ENCODE results near the gene POP5.

The POP5 gene

DNA sequence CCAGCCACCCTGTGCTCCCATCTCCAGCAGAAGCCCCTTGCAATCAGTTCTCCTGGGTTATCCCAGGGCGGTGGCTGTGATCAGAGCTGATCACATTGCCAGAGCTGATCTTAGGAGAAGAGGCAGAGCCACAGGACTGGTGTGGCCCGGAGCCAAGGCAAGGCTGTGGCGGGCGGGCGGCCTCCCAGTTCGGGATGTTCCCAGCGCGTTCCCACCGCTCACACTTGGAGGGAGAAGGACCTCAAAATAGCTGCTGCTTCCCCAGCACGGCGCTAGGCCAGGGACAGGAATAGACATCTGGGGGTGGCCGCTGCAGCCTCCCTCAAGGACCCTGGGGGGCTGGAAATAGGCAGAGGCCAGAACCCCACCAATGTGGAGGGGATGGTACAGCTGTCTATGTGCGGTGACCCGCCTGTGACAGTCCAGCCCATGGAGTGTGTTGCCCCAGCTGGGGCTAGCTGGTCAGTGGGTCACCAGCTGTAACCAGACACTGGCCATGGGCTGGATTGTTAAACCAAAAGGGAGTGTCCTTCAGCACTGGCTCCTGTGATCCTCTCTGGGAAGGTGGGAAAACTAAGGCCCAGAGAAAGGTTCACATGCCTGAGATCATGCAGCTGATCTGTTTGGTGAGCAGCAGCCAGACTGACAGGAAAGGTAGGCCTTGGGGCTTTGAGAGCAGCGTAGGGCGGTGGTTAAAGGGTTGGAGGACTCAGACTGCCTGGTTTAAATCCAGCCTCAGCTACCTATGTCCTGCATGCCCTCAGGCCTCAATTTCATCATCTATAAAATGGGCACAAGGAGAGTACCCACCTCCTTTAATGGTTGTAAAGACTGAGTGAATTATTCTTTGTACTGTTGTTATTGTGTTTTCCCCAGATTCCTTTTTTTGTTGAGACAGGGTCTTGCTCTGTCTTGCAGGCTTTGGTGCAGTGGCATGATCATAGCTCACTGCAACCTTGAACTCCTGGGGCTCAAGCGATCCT lies 8.0 kb upstream of the POP5 start:
- no peak for DNase-seq

DNA sequence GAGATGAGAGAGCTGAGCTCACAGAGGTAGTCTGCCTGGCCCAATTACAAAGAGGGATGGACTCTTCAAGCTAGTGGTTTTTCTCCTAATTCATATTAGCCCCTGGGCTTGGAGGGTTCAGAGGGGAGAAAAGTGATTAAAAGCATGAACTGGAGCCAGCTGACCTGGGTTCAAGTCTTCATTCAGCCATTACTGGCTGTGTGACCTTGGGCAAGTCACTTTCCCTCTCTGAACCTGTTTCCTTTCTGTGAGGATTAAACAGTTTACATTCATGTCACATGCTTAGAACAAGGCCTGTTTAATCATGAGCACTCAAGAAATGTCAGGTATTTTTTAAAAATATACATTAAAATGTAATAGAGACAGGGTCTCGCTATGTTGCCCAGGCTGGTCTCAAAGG lies 7.2 kb upstream of the POP5 start:
- no peak for DNase-seq

DNA sequence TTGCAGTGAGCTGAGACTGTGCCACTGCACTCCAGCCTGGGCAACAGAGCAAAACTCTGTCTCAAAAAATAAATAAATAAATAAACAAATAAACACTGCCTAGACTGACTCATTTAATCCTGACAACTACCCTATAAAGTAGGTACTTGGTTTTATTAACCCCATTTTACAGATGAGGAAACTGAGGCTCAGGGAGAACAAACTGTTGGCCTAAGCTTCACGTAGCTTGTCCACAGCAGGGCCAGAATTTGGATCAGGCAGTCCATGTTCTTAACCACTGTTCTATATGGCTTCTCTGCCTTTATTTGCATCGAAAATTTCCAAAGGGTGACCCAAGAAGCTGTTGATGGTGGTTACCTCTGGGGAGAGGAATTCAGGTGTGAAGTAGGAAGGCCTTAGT lies 5.7 kb upstream of the POP5 start:
- DNase-seq: no peak

DNA sequence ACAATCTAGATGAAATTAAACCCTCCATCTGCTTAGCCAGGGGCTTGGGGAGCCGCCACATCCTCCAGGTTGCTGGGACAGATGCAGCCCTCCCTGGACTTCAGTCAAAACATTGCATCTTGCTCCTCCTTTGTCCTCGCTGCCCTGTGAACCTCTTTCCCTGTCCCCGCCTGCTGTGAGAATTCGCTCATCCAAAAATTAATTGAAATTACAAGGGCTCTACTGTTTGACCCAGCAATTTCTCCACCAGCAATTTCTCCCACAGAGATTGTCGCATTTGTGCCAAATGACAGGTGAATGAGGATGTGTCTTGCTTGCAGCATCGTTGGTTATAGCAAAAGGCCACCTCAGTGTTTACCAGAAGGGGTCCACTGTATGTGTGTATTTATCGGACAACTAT lies 5.0 kb upstream of the POP5 start:
- no peak for DNase-seq

GRCh38 chr12:120584343-120585149 lies 3.3 kb upstream of the POP5 start:
- DNase-seq: peak; percentile 45

- DNase-seq: peak; percentile 76
Measured at GRCh38 chr12:120583478-120584030, 2.4 kb upstream of the POP5 start.

DNA sequence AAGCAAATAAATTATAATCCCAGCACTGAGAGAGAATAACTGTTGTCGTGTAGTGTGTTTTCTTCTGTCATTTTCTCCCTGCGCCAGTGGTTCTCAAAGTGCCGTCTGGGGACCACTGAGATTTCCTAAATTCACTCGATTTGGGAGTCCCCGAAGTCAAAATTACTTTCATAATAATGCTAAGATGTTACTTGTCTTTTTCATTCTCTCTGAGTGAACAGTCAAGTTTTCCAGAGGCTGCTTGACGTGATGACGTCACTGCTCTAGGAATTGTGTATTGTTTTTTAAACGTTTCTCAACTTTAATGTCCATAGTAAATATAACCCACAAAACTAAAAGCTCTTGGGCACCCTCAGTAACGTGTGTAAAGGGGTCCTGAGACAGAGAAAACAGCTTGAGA lies 796 bp upstream of the POP5 start:
- no peak for DNase-seq

GRCh38 chr12:120579179-120579578 lies 2.0 kb downstream of the POP5 start:
- no peak for DNase-seq

DNA sequence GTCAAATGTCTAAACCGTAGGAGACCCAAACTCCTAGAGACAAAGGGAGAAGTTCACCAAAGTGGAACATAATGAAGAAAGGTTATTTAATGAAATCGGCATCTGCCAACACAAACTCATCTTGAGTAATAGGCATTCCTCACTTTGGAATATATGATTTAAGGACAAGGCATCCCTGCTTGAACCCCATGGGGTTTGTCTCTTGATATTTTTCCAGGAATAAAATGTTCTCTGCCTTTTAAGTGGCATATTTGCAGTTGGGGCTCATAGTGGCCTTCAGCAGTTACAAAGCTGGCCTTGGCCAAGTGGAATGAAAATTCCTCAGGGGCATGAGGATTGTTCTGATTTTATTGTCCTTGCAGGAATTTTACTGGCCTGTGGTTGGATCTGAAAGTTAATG lies 7.1 kb downstream of the POP5 start:
- no peak for DNase-seq

DNA sequence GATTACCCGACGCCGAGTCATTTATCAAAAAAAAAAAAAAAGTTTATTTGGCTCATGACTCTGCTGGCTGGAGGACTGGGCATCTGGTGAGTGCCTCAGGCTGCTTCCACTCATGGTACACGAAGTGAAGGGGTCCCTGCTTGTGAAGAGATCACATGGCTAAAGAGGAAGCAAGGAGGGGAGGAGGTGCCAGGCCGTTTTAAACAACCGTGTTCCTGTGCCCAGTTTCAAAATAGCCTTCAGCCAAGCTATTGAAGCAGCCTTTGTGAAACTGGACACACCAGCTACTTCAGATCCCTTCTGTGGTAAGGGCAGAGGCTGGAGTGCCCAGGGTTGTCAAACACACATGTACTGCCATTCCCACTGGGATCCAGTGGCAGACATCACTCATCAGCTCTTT lies 7.6 kb downstream of the POP5 start:
- DNase-seq: no peak

- DNase-seq: no peak
Measured at GRCh38 chr12:120571299-120571698, 9.9 kb downstream of the POP5 start.

GRCh38 chr12:120563495-120563894 lies 17.7 kb downstream of the POP5 start:
- DNase-seq: no peak

DNA sequence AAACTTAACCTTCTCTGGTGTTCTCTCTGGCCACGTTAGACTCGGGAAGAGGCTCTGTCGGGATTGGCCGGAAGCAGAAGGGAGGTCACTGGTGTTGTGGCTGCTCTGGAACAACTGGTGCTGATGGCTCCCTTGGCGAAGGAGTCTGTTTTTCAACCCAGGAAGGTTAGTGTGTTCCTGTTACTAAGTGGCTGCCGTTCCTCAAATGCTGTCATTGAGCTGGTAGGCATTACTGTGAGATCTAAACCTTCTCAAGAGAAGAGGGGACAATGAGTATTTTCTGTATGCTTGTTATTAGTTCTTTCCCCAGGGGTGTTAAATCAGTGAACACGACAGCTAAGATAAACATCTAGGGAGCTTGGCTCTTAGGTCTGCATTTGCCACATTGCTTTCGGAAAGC lies 18.3 kb downstream of the POP5 start:
- no peak for DNase-seq

DNA sequence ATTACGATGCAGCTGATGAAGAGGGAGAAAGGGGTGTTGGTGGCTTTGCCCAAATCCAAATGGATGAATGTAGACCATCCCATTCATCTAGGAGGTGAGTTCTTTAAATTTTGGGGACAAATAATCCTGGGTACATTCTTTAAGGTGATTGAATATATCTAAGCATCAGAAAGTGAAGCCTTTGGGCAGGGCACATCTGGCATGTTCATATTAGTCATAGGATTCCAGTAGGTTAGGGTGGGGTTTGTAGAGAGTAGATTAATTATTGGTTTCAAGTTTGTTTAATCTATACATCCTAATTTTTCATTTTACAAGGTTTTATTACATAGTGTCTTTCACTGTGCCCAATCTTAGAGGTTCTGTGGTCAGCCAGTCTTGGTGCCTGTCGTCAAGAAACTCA lies 23.6 kb downstream of the POP5 start:
- no peak for DNase-seq

GRCh38 chr12:120554678-120555077 lies 26.5 kb downstream of the POP5 start:
- no peak for DNase-seq

DNA sequence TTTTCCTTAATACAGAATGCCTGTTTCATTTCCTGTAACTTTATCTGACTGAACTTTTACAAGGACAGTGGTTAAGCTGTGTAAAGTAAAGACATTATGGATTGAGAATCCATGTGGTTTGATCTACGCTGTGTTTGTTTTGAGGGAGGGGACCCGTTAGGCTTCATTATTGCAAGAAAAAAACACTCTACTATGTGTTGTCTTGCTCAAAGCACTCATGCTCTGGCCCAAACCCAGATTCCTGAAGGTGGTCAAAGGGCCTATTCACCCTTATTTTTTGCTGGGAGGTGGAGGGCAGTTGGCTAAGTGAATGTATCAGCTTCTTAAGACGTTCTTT lies 35.2 kb downstream of the POP5 start:
- DNase-seq: no peak

- no peak for DNase-seq
Measured at GRCh38 chr12:120544691-120545090, 36.5 kb downstream of the POP5 start.

DNA sequence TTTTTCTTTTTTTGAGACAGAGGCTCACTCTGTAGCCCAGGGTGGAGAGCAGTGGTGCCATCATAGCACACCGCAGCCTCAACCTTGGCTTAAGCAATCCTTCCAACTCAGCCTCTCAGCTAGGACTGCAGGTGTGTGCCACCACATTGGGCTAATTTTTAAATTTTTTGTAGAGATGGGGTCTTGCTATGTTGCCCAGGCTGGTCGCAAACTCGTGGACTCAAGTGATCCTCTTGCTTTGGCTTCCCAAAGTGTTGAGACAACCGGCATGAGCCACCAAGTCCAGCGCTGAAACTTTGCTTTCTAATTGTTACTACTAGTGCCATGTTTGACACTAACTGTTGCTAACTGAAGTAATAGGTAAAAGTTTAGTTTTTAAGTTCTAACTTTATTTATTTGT lies 39.0 kb downstream of the POP5 start:
- no peak for DNase-seq

GRCh38 chr12:120540445-120540844 lies 40.8 kb downstream of the POP5 start:
- DNase-seq: no peak

GRCh38 chr12:120539303-120539702 lies 41.9 kb downstream of the POP5 start:
- DNase-seq: no peak

DNA sequence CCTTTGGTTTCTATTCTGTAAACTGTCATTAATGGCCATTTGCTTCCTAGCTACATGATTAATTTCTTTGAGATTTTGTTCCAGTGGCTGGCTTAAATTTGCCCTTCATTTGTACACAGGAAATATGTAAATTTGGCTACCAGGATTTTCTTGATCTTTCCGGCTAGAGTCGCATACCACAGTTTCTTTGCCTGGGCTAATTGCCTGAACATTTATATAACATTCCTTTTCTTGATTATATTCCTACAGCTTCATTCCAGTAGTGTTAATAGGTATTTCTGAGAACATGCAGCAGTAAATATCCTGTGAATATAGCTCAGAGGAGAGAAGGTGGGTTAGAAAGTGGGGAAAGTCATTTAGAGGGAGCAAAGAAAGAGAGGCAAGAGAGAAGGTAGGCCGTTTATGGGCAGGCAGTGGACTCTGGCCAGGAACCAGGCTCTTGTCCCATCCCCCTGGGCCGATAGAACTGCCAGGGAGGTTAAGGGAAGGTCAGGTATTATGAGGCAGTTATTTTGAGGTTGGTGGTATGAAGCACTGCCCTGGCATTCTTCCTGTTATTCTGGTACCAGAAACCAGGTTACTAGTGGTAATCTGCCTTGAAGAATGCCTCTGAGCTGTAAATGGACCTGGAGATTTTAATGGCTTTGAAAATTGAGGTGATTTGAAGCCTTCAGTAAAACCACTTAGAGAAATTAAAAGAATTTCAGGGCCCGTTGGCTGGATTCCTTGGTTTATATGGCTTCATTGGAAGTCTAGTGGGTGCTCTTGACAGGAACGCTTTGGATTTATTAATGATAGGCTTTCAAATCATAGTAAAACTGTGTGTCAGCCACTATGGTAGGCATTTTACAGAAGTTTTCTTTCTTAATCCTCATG lies 42.7 kb downstream of the POP5 start:
- no peak for DNase-seq

DNA sequence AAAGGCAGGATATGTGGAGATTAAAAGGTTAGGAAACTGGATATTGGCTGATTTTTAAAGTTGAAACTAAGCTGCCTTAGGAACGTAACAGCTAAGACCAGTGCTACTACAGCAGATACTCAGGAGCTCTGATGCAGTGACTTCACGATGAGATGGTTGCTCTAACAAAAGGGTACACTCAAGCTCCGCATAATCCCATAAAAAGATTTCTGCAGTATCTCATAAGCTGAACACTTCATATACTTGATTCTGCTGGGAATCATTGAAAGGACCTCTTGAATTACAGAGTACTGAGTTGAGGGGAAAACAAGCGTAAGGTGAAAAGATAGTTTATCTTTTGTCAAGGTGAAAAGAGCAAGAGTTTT lies 43.4 kb downstream of the POP5 start:
- no peak for DNase-seq
